Stimulated activated CD4-positive, alpha-beta T cell treated with anti-CD3 and anti-CD28 coated beads, Interleukin-12 subunit alpha, Interleukin-12 subunit beta, amount 100 ng/mL, for 24 hours (primary cell): ENCODE data around the gene ARHGAP28.

ENCODE experiments used
- DNase-seq, 2 experiments: peaks; one replicate each; pipeline ENCODE4 v3.0.0-alpha.2; 2020; ENCODE audit warnings: low read depth in 2 of 2

ARHGAP28 gene, protein sequence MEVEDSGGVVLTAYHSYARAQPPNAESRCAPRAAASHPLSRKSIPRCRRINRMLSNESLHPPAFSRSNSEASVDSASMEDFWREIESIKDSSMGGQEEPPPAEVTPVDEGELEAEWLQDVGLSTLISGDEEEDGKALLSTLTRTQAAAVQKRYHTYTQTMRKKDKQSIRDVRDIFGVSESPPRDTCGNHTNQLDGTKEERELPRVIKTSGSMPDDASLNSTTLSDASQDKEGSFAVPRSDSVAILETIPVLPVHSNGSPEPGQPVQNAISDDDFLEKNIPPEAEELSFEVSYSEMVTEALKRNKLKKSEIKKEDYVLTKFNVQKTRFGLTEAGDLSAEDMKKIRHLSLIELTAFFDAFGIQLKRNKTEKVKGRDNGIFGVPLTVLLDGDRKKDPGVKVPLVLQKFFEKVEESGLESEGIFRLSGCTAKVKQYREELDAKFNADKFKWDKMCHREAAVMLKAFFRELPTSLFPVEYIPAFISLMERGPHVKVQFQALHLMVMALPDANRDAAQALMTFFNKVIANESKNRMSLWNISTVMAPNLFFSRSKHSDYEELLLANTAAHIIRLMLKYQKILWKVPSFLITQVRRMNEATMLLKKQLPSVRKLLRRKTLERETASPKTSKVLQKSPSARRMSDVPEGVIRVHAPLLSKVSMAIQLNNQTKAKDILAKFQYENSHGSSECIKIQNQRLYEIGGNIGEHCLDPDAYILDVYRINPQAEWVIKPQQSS

GRCh38 chr18:6729247-6730091, at the start of gene ARHGAP28:
ARHGAP28 (plus strand) TSS chr18:6729716; CDS start chr18:6729822, 106 bp downstream.
- DNase-seq: peak in 1 of 2 experiments; percentile 1

DNA sequence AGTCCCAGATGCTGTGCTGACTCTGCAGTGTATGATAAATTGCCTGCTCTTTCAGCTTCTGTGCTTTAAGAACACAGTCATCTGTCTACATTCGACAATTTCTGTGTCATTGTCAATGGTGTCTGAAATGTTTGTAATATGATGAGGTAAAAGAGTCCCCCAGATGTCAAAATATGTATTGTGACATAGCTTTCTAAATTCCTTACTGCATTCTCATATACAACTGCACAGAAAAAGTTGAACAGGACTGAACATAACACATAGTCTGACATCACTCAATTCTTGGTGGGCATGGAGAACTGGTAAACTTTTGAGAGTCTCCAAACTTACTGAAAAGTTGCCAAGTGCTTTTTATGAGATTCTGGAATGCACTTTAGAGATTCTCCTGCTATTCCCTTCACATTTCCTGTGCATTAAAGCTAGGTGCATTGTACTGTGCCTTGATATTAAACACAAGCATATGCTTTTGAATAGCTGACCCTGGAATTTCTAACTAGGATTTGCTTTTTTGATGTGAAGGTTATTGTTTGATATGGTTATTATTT, 48.1 kb upstream of the ARHGAP28 start:
- DNase-seq: no peak

DNA sequence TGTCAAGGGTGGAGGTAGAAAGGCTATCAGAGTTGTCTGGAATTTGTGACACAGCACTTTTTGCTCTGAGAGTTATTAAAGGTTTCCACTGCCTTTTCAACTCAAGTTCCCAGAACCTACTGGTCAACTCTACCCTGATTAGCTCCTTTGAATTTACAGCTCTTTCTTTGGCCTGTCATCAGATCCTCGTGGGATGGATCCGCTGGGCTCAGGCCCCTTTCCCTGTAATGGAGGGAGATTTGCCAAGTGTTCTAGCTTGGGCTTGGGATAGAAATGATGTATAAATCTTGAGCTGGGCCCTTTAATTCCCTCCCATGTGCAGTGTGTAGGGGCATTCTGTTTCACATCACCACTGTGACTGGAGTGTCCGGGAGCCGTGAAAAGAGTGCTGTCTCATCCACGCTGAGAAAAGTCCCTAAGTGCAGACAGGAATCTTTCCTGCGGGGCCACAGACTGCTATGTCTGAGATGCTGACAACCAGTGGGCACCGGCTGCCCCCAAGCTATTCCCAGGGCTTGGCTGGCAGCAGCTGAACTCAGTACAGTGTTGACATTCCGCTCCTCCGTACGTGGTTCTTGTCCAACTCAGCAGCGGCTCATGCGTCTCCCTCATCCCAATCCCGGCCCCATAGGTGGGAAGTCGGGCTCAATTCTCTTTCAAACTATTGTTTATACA, 46.9 kb upstream of the ARHGAP28 start:
- DNase-seq: no peak

DNA sequence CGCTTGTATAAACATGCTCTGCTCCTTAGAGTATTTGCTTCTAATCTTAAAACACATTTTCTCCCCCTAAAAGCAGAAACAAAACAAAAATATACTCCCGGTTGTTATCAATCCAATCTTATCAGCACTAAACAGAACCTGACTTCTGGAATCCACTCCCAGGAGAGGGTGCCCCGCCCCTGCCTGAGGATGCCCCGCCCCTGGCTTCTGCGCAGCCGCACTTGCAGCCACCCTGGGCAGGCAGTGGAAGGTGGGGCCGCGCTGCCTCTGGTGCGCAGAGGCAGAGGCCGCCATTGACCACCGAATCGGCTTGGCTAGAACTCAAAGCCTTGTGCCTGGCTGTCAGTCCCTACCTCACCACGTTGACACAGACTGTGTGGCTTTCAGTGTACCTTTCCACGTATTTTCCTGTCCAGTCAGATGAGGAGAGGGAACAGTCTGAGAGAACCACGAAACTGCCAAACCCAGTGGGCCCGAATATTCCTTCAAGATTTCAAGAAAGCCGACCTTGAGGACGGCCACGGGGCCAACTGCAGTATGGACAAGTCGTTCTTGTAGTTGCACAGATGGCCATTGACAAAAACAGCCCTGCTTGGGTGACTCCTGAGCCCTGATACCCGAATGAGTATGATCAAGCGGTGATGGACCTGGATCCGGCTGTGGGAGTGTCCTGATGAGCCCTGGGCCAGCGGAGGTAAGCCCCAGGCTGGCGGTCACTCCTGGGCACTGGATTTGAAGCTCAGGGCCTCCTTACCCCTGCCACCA, 46.2 kb upstream of the ARHGAP28 start:
- DNase-seq: no peak

- no peak for DNase-seq
Observed at GRCh38 chr18:6687676-6688075, 41.8 kb upstream of the ARHGAP28 start.

DNA sequence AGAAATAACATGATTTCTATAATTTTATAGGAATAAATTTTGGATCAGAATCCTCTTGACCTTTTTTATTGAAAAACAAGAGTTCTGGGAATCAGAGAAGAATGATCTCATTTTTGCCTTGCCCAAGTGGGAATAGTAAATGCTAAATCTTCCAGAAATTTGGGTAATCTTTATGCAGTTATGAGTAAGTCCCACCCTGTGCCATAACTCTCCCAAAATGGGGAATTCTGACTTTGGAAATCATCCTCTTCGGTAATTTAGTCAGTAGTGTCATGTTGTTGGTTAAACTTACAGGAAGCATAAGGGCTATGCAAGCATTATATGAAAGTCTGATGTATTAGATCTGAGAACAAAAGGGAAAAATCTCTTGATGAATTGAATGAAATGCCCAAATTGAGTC, 20.6 kb upstream of the ARHGAP28 start:
- DNase-seq: no peak

GRCh38 chr18:6711467-6711866, 18.0 kb upstream of the ARHGAP28 start:
- DNase-seq: no peak

GRCh38 chr18:6712401-6712800, 17.1 kb upstream of the ARHGAP28 start:
- no peak for DNase-seq

DNA sequence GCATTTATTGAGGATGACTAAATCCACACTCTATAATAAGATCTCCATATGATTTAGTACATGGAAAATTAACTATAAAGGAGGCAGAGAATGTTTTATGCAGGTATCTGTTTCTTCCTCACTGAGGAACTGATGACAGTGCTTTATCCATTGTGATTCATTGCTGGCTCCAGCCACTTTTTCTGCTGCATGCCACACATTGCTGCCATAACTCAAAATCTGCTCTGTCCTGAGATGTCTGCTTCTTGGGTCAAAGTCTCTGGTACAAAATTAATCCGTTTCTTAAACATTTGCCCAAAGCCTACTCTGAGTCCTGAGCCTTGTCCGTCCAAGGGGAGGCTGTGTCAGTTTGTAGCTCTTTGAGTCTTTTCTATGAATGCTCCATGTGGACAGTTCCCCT, 15.5 kb upstream of the ARHGAP28 start:
- DNase-seq: no peak

- DNase-seq: no peak
Observed at GRCh38 chr18:6718267-6718666, 11.2 kb upstream of the ARHGAP28 start.

DNA sequence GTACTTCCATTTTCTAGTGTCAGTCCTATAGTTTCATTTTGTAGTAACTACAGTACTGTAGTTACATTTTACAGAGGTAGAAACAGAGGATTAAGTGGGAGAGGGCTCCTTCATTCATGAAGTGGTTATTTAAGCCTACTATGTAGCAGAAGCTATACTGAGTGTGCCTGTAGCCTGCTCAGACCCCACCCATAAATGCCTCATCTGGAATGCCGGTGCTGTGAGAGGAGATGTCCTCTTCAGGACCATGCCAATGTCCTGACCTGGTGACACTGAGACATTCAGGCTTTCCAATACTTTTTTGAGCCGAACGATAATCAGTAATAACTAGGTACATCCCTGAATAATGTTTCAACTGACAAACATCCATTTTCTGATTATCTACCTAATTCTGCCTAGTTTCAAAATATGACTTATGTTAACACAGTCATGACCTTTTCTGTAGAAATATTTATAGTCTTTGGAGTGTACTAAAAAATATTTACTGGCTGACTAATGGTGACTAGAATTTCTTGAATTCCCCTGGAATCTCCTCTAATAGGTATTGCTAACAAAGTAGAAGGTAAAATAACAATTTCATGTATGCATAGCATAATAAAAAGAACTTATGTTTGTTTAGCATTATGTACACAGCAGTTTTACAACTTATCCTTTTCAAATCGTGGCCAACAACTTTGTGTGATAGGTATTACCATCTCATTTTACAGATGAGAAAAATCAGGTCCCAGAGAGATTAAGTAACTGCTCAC, 10.2 kb upstream of the ARHGAP28 start:
- DNase-seq: no peak

DNA sequence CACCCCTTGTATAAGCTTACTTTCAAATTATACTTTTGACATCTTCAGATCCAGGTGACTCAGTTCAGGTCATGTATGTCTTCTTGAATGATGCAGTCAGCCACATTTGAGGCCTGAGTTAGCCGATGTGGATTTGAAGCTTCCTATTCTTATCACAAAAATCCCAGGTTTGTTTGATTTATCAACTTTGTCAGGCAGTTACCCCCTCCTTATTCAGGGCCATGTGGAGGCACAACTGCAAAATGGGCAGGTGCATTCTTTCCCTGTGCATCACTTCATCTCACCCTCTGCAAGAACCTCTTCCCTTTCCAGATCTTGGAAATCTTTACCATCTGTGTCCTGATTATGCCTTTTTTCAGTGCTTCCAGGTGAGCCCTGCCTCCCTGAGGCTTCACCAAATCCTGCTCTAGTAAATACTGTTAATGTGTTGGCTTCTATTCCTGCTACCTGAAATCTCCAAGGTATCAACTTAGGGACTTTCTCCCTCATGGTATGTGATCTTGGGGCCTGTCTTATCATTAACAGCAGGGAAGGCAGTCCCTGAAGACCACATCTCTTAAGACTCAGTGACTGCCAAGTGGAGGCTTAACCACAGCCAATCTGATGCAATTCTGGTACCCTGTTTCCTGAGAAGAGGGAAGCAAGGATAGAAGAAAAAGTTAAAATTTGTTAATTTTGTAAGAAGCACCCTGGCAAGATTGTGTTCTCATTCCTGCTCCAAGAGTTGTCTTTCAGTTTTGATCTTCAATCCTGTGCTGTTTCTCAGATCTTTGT, 9.4 kb upstream of the ARHGAP28 start:
- DNase-seq: no peak

GRCh38 chr18:6721755-6722154, 7.8 kb upstream of the ARHGAP28 start:
- no peak for DNase-seq

- DNase-seq: no peak
Observed at GRCh38 chr18:6722690-6723089, 6.8 kb upstream of the ARHGAP28 start.

DNA sequence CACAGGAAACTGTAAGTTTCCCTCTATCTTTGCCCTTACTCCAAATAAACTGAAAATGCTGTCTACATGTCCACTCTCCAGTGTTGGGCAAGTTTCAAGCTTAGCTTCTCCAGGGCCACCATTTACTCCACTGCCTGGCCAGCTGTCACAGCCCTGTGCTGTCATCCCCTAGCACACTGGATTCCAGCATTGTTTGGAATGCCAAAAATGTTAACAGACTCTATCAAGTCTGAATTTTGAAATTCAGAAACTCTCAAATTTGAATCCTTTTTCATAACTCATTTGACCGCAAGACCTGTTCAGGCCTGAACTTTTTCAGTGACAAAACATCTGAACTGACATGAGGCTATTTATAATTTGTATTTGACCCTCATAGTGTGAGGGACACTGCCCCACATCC, 5.2 kb upstream of the ARHGAP28 start:
- DNase-seq: no peak

DNA sequence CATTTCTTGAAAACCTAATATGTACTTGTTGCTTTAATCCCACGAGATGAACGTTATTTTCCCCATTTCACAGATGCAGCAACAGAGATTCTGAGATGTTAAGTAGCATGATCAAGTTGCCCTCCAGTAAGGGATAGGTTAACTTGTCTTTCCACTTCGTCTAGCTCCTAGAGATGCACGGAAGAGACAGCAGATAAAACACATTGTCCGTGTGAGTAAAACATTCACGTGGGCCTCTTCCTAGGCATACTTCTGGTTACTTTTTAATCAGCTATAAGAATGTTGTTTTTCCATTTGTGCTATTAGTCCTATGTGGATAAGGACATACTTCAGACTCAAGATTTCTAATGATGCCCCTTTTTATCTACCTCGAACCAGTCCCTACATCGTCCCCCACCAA, 1.2 kb upstream of the ARHGAP28 start:
- no peak for DNase-seq

GRCh38 chr18:6728809-6729246, 688 bp upstream of the ARHGAP28 start:
- no peak for DNase-seq

GRCh38 chr18:6730416-6731221, 1.1 kb downstream of the ARHGAP28 start:
- no peak for DNase-seq
